HG02610 (cell line): ENCODE measurements around the gene ABCA3.

ENCODE experiments used
- ATAC-seq: cut with Tn5 transposase; IDR thresholded peaks from one replicate; pipeline ENCODE4 v1.9.1; 2021; ENCODE audit warnings: mild to moderate bottlenecking, moderate library complexity; ENCODE audit not compliant: unreplicated experiment

The ABCA3 gene

GRCh38 chr16:2237102-2237482, 103.4 kb downstream of the ABCA3 start:
- no peak for ATAC-seq

- ATAC-seq = no peak
Measured at GRCh38 chr16:2236337-2237101, 104.0 kb downstream of the ABCA3 start, which contains the start of gene DNASE1L2. TSS of gene DNASE1L2 (plus strand) at chr16:2236444. CDS start at chr16:2236817, 373 bp downstream.

GRCh38 chr16:2235695-2236336, 104.7 kb downstream of the ABCA3 start:
- no peak for ATAC-seq

GRCh38 chr16:2235234-2235651, 105.3 kb downstream of the ABCA3 start:
- ATAC-seq = no peak

GRCh38 chr16:2234813-2235170, 105.7 kb downstream of the ABCA3 start:
- ATAC-seq = no peak

GRCh38 chr16:2233872-2234812, 106.4 kb downstream of the ABCA3 start:
- no peak for ATAC-seq

- ATAC-seq = no peak
Measured at GRCh38 chr16:2233046-2233775, 107.3 kb downstream of the ABCA3 start.

- no peak for ATAC-seq
Measured at GRCh38 chr16:2232094-2232990, 108.2 kb downstream of the ABCA3 start.

- no peak for ATAC-seq
Measured at GRCh38 chr16:2231016-2231931, 109.3 kb downstream of the ABCA3 start.

GRCh38 chr16:2230376-2230775, 110.2 kb downstream of the ABCA3 start:
- ATAC-seq = no peak

GRCh38 chr16:2229632-2230250, 110.8 kb downstream of the ABCA3 start:
- no peak for ATAC-seq

- no peak for ATAC-seq
Measured at GRCh38 chr16:2229091-2229490, 111.4 kb downstream of the ABCA3 start.

GRCh38 chr16:2228161-2228824, 112.2 kb downstream of the ABCA3 start:
- ATAC-seq = no peak

- ATAC-seq = no peak
Measured at GRCh38 chr16:2226918-2227317, 113.6 kb downstream of the ABCA3 start.

GRCh38 chr16:2226245-2226793, 114.2 kb downstream of the ABCA3 start:
- ATAC-seq = no peak
